Osteoblast (primary cell): ENCODE results near the gene CCDC71. TPM values are rescaled to one million over a fixed set of nuclear protein-coding genes. Genes with fewer than 3 reads are reported as not detected.

Experiments used
- DNase-seq: peaks from one replicate; pipeline ENCODE4 v3.0.0; 2011; ENCODE audit warnings: low spot score, mixed read lengths; ENCODE audit not compliant: insufficient read length; ENCODE audit errors: missing footprints
- H2AFZ ChIP-seq: 2 replicates; pipeline ENCODE4 v1.6.0; 2011; ENCODE audit warnings: mild to moderate bottlenecking, low read length
- H3K27ac ChIP-seq: 2 replicates; pipeline ENCODE4 v1.5.1; 2011; ENCODE audit warnings: mild to moderate bottlenecking, low read depth, low read length, moderate library complexity
- H3K27me3 ChIP-seq: 2 replicates; pipeline ENCODE4 v1.6.0; 2012; ENCODE audit warnings: mild to moderate bottlenecking, control low read depth, inconsistent platforms, low read length, moderate library complexity; ENCODE audit not compliant: insufficient read depth
- H3K36me3 ChIP-seq: 2 replicates; pipeline ENCODE4 v1.5.1; 2011; ENCODE audit warnings: mild to moderate bottlenecking, low read length, control low read depth, moderate library complexity; ENCODE audit not compliant: insufficient read depth
- H3K4me1 ChIP-seq: 2 replicates; pipeline ENCODE4 v1.5.1; 2011; ENCODE audit warnings: mild to moderate bottlenecking, low read length, control low read depth, moderate library complexity; ENCODE audit not compliant: insufficient read depth
- H3K4me2 ChIP-seq: 2 replicates; pipeline ENCODE4 v1.6.0; 2011; ENCODE audit warnings: mild to moderate bottlenecking, low read length; ENCODE audit not compliant: insufficient read depth
- H3K4me3 ChIP-seq: fragments of 200-600 bp; sonication (generic); 3 replicates; pipeline ENCODE4 v1.5.1; 2012; ENCODE audit warnings: mild to moderate bottlenecking, low read length, inconsistent platforms; ENCODE audit not compliant: insufficient read depth
- H3K79me2 ChIP-seq: 2 replicates; pipeline ENCODE4 v1.6.0; 2012; ENCODE audit warnings: mild to moderate bottlenecking, low read length, control low read depth, inconsistent platforms; ENCODE audit not compliant: insufficient read depth
- H3K9me3 ChIP-seq: 2 replicates; pipeline ENCODE4 v1.5.1; 2011; ENCODE audit warnings: low read depth, low read length, control low read depth
- H4K20me1 ChIP-seq: 2 replicates; pipeline ENCODE4 v1.6.0; 2012; ENCODE audit warnings: mild to moderate bottlenecking, low read length, control low read depth; ENCODE audit not compliant: insufficient read depth
- CTCF ChIP-seq: IDR thresholded peaks from 2 replicates; pipeline ENCODE4 v1.5.1; 2011; ENCODE audit warnings: mild to moderate bottlenecking, low read depth, low read length, moderate library complexity; ENCODE audit errors: extremely low read depth
- total RNA-seq: library from RNA; depleted of rRNA; stranded (reverse); fragments of >200 nt; gene quantifications from 2 replicates; pipeline ENCODE4 v1.2.3, GENCODE V29; 2012

The CCDC71 gene
- total RNA-seq, 1 donor = 22.8 TPM

GRCh38 chr3:49183873-49184272, 17.7 kb upstream of the CCDC71 start:
- Histone ChIP-seq H3K27ac (no peak overlapping the region), H3K36me3 (no peaks in the 10 kb centered on the region), H3K79me2 (no peaks in the 10 kb centered on the region), H3K27me3 (no peaks in the 10 kb centered on the region), H2AFZ (no peak overlapping the region), H3K4me1 (no peaks in the 10 kb centered on the region), H3K4me3 (no peak overlapping the region), H4K20me1 (no peaks in the 10 kb centered on the region), H3K4me2 (no peak overlapping the region), H3K9me3 (no peaks in the 10 kb centered on the region)
- DNase-seq = no peak
- TF ChIP-seq CTCF = no peak

GRCh38 chr3:49182682-49183081, 16.6 kb upstream of the CCDC71 start:
- no peaks in the 10 kb centered on the region for H3K9me3 ChIP-seq
- H3K4me2 ChIP-seq = no peak overlapping the region
- H3K79me2 ChIP-seq = no peaks in the 10 kb centered on the region
- H3K4me3 ChIP-seq = no peak overlapping the region
- no peaks in the 10 kb centered on the region for H3K4me1 ChIP-seq
- no peak for TF ChIP-seq CTCF
- H4K20me1 ChIP-seq = no peaks in the 10 kb centered on the region
- no peaks in the 10 kb centered on the region for H3K36me3 ChIP-seq
- no peak overlapping the region for H3K27ac ChIP-seq
- DNase-seq = no peak
- no peaks in the 10 kb centered on the region for H3K27me3 ChIP-seq
- H2AFZ ChIP-seq = no peak overlapping the region

GRCh38 chr3:49181351-49181750, 15.2 kb upstream of the CCDC71 start:
- TF ChIP-seq CTCF = no peak
- no peak overlapping the region for H3K27ac ChIP-seq
- no peaks in the 10 kb centered on the region for H3K27me3 ChIP-seq
- H3K4me2 ChIP-seq = no peak overlapping the region
- H2AFZ ChIP-seq = no peak overlapping the region
- H3K79me2 ChIP-seq = no peaks in the 10 kb centered on the region
- no peak for DNase-seq
- no peaks in the 10 kb centered on the region for H4K20me1 ChIP-seq
- no peaks in the 10 kb centered on the region for H3K4me1 ChIP-seq
- H3K36me3 ChIP-seq = no peaks in the 10 kb centered on the region
- H3K4me3 ChIP-seq = no peak overlapping the region
- no peaks in the 10 kb centered on the region for H3K9me3 ChIP-seq

- H3K27ac ChIP-seq = no peak overlapping the region
- H4K20me1 ChIP-seq = no peaks in the 10 kb centered on the region
- peak; percentile 31 for DNase-seq
- H3K79me2 ChIP-seq = no peaks in the 10 kb centered on the region
- no peaks in the 10 kb centered on the region for H3K9me3 ChIP-seq
- H3K4me2 ChIP-seq = no peak overlapping the region
- H2AFZ ChIP-seq = no peak overlapping the region
- no peaks in the 10 kb centered on the region for H3K4me1 ChIP-seq
- no peak for TF ChIP-seq CTCF
- H3K36me3 ChIP-seq = peaks cover 3% of the 10 kb centered on the region
- no peaks in the 10 kb centered on the region for H3K27me3 ChIP-seq
- no peak overlapping the region for H3K4me3 ChIP-seq
Observed at GRCh38 chr3:49180116-49180515, 14.0 kb upstream of the CCDC71 start.
